Fibroblast of lung (primary cell): Measurements from ENCODE around the gene SMC5.

ENCODE experiments used
- CTCF ChIP-seq, 2 donors: IDR thresholded peaks in 1 of 2; conservative IDR thresholded peaks in 1 of 2; 1 replicate in 1 of 2; 2 replicates in 1 of 2; pipeline ENCODE4 v1.5.1; 2011 to 2012; ENCODE audit warnings: low read length in 2 of 2, control low read depth in 1 of 2, inconsistent platforms in 1 of 2, low read depth in 1 of 2, mild to moderate bottlenecking in 1 of 2
- EZH2 ChIP-seq: IDR thresholded peaks from 2 replicates; pipeline ENCODE4 v1.5.1; 2012; ENCODE audit warnings: low read length, control low read depth, mild to moderate bottlenecking; ENCODE audit errors: missing control alignments

GRCh38 chr9:70382709-70383605, 124.2 kb downstream of the SMC5 start:
- TF ChIP-seq CTCF (conservative IDR thresholded peaks at IDR 0.05 in 1 of 2, IDR thresholded peaks at IDR 0.05 in 1 of 2; ENCODE audit: low read depth in 1 of 2, low read length in 2 of 2) (no peak), EZH2 (no peak)
